ENCODE data around the gene OR5T3. TPM values are rescaled to one million over a fixed set of nuclear protein-coding genes. Genes with fewer than 3 reads are reported as not detected.

Gene OR5T3
- total RNA-seq, 1 donor from 2014 or later: not detected

DNA sequence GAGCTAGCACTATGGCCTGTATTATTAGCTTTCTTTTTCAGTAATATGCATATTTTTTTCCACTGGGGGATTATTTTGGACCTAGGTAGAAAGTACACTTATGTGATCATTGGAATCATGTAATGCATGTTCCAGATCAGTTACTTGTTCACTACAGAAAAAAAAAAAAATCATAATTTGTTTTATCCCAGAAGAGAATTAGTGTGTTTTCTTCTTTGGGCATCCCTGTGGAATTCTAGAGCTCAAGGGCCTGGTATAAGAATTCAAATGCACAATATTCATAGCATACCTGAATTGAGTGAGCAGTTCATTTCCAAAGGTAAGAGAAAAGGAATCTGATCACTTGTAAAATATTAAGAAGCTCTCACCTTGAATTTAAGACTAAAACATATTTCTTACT, 21.8 kb downstream of the OR5T3 start, which contains the start of gene OR5T1:
TSS of gene OR5T1 (plus strand) at position 301 of the 400 bp plus-strand sequence. CDS start 1,485 bp downstream, outside the sequence.
- H3K9me3 Mint-ChIP-seq: peaks cover 8% of the 10 kb centered on the region

DNA sequence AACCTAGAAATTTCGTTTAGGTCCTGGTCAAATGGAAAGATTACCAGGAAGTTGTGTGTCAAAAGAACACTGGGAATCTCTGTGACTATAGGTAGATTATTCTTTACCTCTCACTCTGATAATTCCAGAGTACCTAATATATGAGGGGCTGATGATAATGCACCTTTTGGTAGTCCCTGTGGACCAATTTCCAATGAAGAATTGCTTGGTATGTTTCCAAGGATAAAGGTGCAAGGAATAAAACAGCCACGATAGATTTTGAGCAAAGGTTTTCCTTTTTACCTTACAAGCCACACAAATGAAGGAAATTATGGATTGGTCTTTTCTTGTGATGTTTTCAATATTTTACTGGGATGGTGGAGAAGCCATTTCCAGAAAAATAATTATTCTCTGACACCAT, 40.1 kb downstream of the OR5T3 start, which contains the start of gene OR8H1:
TSS of gene OR8H1 (minus strand) at position 101 of the 400 bp plus-strand sequence. CDS start 1,192 bp downstream, outside the sequence.
- no peaks in the 10 kb centered on the region for H3K9me3 Mint-ChIP-seq
- intact Hi-C loops (cut with micrococcal nuclease): no loop called here
- no peak within 1 kb of the TSS for H3K4me3 Mint-ChIP-seq
- H3K27ac Mint-ChIP-seq: no peak within 1 kb of the TSS
- no peaks in the 10 kb centered on the region for H3K4me1 Mint-ChIP-seq
- ChIA-PET POLR2A (no interaction called here), CTCF (no interaction called here)
- H3K27me3 Mint-ChIP-seq: no peaks in the 10 kb centered on the region
- H3K36me3 Mint-ChIP-seq (ENCODE audit: low read depth): no peaks in the 10 kb centered on the region
- no peak for DNase-seq
- TF ChIP-seq CTCF (IDR thresholded peaks at IDR 0.05): no peak
- no peak for ATAC-seq (ENCODE audit: low read depth)

More for the DNA sequence above, 21.8 kb downstream of the OR5T3 start, which contains the start of gene OR5T1:
- Mint-ChIP-seq H3K36me3 (ENCODE audit: low read depth) (no peaks in the 10 kb centered on the region), H3K27ac (no peak within 1 kb of the TSS), H3K4me3 (no peak within 1 kb of the TSS), H3K27me3 (no peaks in the 10 kb centered on the region), H3K4me1 (no peaks in the 10 kb centered on the region)
- TF ChIP-seq CTCF (IDR thresholded peaks at IDR 0.05): no peak
- intact Hi-C loops (cut with micrococcal nuclease): no loop called here
- ATAC-seq (ENCODE audit: low read depth) (no peak), DNase-seq (no peak)
- POLR2A ChIA-PET: no interaction called here
- CTCF ChIA-PET: no interaction called here

DNA sequence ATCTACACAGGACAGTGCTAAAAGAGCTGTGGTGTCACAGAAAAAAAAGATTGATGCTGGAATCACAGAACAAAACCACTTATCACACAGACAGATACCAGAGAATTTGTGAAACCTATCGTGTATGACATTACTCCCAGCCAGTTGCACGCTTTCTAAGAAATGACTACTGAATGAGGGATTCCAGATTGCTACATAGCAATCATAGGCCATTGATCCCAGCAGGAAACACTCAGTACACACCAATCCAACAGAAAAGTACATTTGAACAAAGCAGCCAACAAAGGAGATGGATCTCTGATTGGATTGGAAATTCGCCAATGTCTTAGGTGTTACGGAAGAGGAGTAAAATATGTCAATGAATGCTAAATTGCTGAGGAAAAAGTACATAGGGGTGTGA, 44.8 kb downstream of the OR5T3 start:
- no peak for DNase-seq
- no peaks in the 10 kb centered on the region for H3K27me3 Mint-ChIP-seq
- ChIA-PET CTCF (no interaction called here), POLR2A (no interaction called here)
- no peaks in the 10 kb centered on the region for H3K36me3 Mint-ChIP-seq (ENCODE audit: low read depth)
- intact Hi-C loops (cut with micrococcal nuclease): no loop called here
- peaks cover 5% of the 10 kb centered on the region for H3K9me3 Mint-ChIP-seq
- TF ChIP-seq CTCF (IDR thresholded peaks at IDR 0.05): no peak
- no peak overlapping the region for H3K4me3 Mint-ChIP-seq
- ATAC-seq (ENCODE audit: low read depth): no peak
- H3K27ac Mint-ChIP-seq: no peak overlapping the region
- H3K4me1 Mint-ChIP-seq: no peaks in the 10 kb centered on the region

Other genes with a start within 250 kb of the OR5T3 start
- gene OR5AS1, start 224.6 kb upstream of the OR5T3 start, total RNA-seq: not detected in 2 replicates
- not detected in 2 replicates for gene OR8I2, start 158.9 kb upstream of the OR5T3 start, total RNA-seq
- gene OR8H2, start 148.6 kb upstream of the OR5T3 start, total RNA-seq: not detected in 2 replicates
- gene OR8H3, start 129.9 kb upstream of the OR5T3 start, total RNA-seq: not detected in 2 replicates
- gene OR8J3, start 112.1 kb upstream of the OR5T3 start, total RNA-seq: not detected in 2 replicates
- gene OR8K5, start 91.9 kb upstream of the OR5T3 start, total RNA-seq: not detected in 2 replicates
- not detected in 2 replicates for gene OR5J2, start 75.6 kb upstream of the OR5T3 start, total RNA-seq
- gene OR5T2, start 18.0 kb upstream of the OR5T3 start, total RNA-seq: not detected in 2 replicates
- not detected in 2 replicates for gene OR5T1, start 21.9 kb downstream of the OR5T3 start, total RNA-seq
- gene OR8H1, start 40.0 kb downstream of the OR5T3 start, total RNA-seq: not detected in 2 replicates
- not detected in 2 replicates for gene OR8K3, start 62.9 kb downstream of the OR5T3 start, total RNA-seq
- not detected in 2 replicates for gene OR8K1, start 93.8 kb downstream of the OR5T3 start, total RNA-seq
- not detected in 2 replicates for gene OR8J1, start 102.0 kb downstream of the OR5T3 start, total RNA-seq
- gene OR8U1, start 123.4 kb downstream of the OR5T3 start, total RNA-seq: not detected in 2 replicates
- not detected in 2 replicates for gene OR5AL1, start 160.4 kb downstream of the OR5T3 start, total RNA-seq
- not detected in 2 replicates for gene OR5M3, start 221.1 kb downstream of the OR5T3 start, total RNA-seq
- not detected in 2 replicates for gene OR5M8, start 239.1 kb downstream of the OR5T3 start, total RNA-seq

Data from activated B cell treated with CpG ODN at 0.5 μM for 24 hours (primary cell).